Regular cardiac myocyte (primary cell): Measurements from ENCODE around the gene RMND5A. TPM values are rescaled to one million over a fixed set of nuclear protein-coding genes. Genes with fewer than 3 reads are reported as not detected.

ENCODE experiments used
- total RNA-seq: library from RNA; depleted of rRNA; stranded (reverse); fragments of >200 nt; gene quantifications from 2 replicates; pipeline ENCODE4 v1.2.3, GENCODE V29; 2014

Gene RMND5A
- 20.7 and 25.1 TPM in 2 replicates for total RNA-seq

GRCh38 chr2:86719637-86720539, at the start of gene RMND5A:
Gene RMND5A, plus strand, starts transcription at chr2:86720291. Its CDS starts 377 bp downstream, at chr2:86720668.

GRCh38 chr2:86790676-86791572, 70.8 kb downstream of the RMND5A start, which contains the start of gene CD8A:
Gene CD8A, minus strand, starts transcription at chr2:86790913. Its CDS starts 88 bp downstream, at chr2:86790825.

Other genes with a start within 250 kb of the RMND5A start
- gene CHMP3, start 156.8 kb upstream of the RMND5A start, total RNA-seq: 73.6 and 79.8 TPM in 2 replicates
- gene RNF103, start 96.4 kb upstream of the RMND5A start, total RNA-seq: 15.8 and 18.8 TPM in 2 replicates
- gene CD8A, start 70.6 kb downstream of the RMND5A start, total RNA-seq: not detected in 2 replicates
- gene CD8B, start 141.6 kb downstream of the RMND5A start, total RNA-seq: not detected in 2 replicates
- gene RGPD1, start 221.8 kb downstream of the RMND5A start, total RNA-seq: 0.85 and 0.96 TPM in 2 replicates